Transverse colon (tissue), 4 donors: ENCODE measurements around the gene WNT6. TPM values are rescaled to one million over a fixed set of nuclear protein-coding genes. Genes with fewer than 3 reads are reported as not detected.

Experiments used
- DNase-seq: peaks from one replicate; pipeline ENCODE4 v3.0.0-alpha.2; 2019
- H3K27ac ChIP-seq, 4 donors: fragments of 200-600 bp; sonication (generic); 2 replicates each; pipeline ENCODE4 v1.5.1; 2016 to 2018; ENCODE audit warnings: inconsistent platforms in 4 of 4
- H3K27me3 ChIP-seq: fragments of 200-600 bp; sonication (generic); 2 replicates; pipeline ENCODE4 v1.5.1; 2017; ENCODE audit warnings: inconsistent platforms
- H3K36me3 ChIP-seq, 4 donors: fragments of 200-600 bp; sonication (generic); 2 replicates each; pipeline ENCODE4 v1.5.1; 2017 to 2019; ENCODE audit warnings: inconsistent platforms in 4 of 4
- H3K4me1 ChIP-seq, 4 donors: fragments of 200-600 bp; sonication (generic); 2 replicates each; pipeline ENCODE4 v1.5.1; 2017 to 2020; ENCODE audit warnings: inconsistent platforms in 4 of 4
- H3K4me3 ChIP-seq, 4 donors: fragments of 200-600 bp; sonication (generic); 1 replicate in 1 of 4; 2 replicates in 3 of 4; pipeline versions ENCODE4 v1.5.1 to v1.6.1; 2017 to 2019; ENCODE audit warnings: inconsistent platforms in 4 of 4
- H3K9me3 ChIP-seq, 2 donors: fragments of 200-600 bp; sonication (generic); 2 replicates each; pipeline ENCODE4 v1.5.1; 2017 to 2019; ENCODE audit warnings: inconsistent platforms in 2 of 2
- CTCF ChIP-seq, 5 experiments: fragments of 200-600 bp in 3 of 5; fragments of 450-650 bp in 2 of 5; sonication (generic) in 3 of 5; IDR thresholded peaks; 1 replicate in 2 of 5; 2 replicates in 3 of 5; pipeline ENCODE4 v1.5.1; 2016 to 2017; ENCODE audit warnings: antibody characterized with exemption in 5 of 5, inconsistent platforms in 3 of 5, mild to moderate bottlenecking in 2 of 5, moderate library complexity in 1 of 5
- EP300 ChIP-seq: sonication (generic); formaldehyde crosslinking; IDR thresholded peaks from one replicate; pipeline ENCODE4 v1.6.1; 2017; ENCODE audit warnings: antibody characterized with exemption, low read depth
- POLR2A ChIP-seq: fragments of 450-650 bp; IDR thresholded peaks from one replicate; pipeline ENCODE4 v1.6.1; 2016; ENCODE audit warnings: antibody characterized with exemption, mild to moderate bottlenecking, moderate library complexity
- POLR2AphosphoS5 ChIP-seq, 3 donors: sonication (generic); formaldehyde crosslinking; IDR thresholded peaks; one replicate each; pipeline ENCODE4 v1.6.1; 2016; ENCODE audit warnings: antibody characterized with exemption in 3 of 3
- WGBS, 2 donors: methylation state at CpG; one replicate each; pipeline ENCODE4 v1.1.5; 2018; ENCODE audit warnings: low coverage in 1 of 2; 5-methylcytosine and 5-hydroxymethylcytosine counted together
- in situ Hi-C, 4 donors: fragments of 200-750 bp; cut with MboI; loops; one replicate each; pipeline versions ENCODE4 v1.15.0 to v1.15.1; 2017; ENCODE audit warnings: low sequenced_read_pairs in 3 of 4, low pct_ligation_motif_present in 1 of 4, low pct_unique_long_range_greater_than_20kb in 1 of 4
- intact Hi-C: fragments of 100-400 bp; cut with DNase I; formaldehyde crosslinking; loops from one replicate; pipeline ENCODE4 v1.15.1; 2023; ENCODE audit warnings: low total_unique reads
- total RNA-seq, 4 donors: library from RNA; depleted of rRNA; stranded (reverse); fragments of >200 nt; gene quantifications; one replicate each; pipeline ENCODE4 v1.1.0, GENCODE V29; 2016

WNT6 gene
- total RNA-seq, 4 donors from 2014 or later: 0.82 to 164 (median 1.7) TPM; not detected in 1

GRCh38 chr2:218882866-218883366 lies 23.3 kb downstream of the WNT6 start:
- H3K36me3 ChIP-seq: no peaks in the 10 kb centered on the region
- intact Hi-C loops (no loop called here), in situ Hi-C loops (no loop called here)
- DNase-seq: no peak
- peaks cover 72% of the 10 kb centered on the region for H3K27me3 ChIP-seq
- peak overlapping the region in 2 of 4 donors; percentile 50 to 73 for H3K27ac ChIP-seq
- no peak for TF ChIP-seq POLR2A
- TF ChIP-seq EP300: no peak
- no peak for TF ChIP-seq POLR2AphosphoS5 (IDR thresholded peaks at IDR 0.05)
- TF ChIP-seq CTCF (IDR thresholded peaks at IDR 0.05): no peak
- H3K9me3 ChIP-seq: no peaks in the 10 kb centered on the region
- H3K4me1 ChIP-seq: peaks cover 5 to 31% (median 24%) of the 10 kb centered on the region in 4 donors
- H3K4me3 ChIP-seq: peak overlapping the region in 1 of 4 donors; percentile 49
- WGBS, 2 donors: 60% methylated on average over 4 of the region's 4 CpGs; no CpG with 5 or more reads in 1 of the 2 donors

GRCh38 chr2:218883491-218884490 lies 24.2 kb downstream of the WNT6 start:
- no peaks in the 10 kb centered on the region for H3K36me3 ChIP-seq
- intact Hi-C loops (no loop called here), in situ Hi-C loops (no loop called here)
- TF ChIP-seq POLR2AphosphoS5 (IDR thresholded peaks at IDR 0.05) (no peak), EP300 (no peak), POLR2A (no peak), CTCF (IDR thresholded peaks at IDR 0.05) (no peak)
- H3K27ac ChIP-seq: peak overlapping the region in 3 of 4 donors; percentile 35 to 73 (median 50)
- 11% methylated on average over 68 of the region's 89 CpGs; no CpG with 5 or more reads in 1 of the 2 donors for WGBS, 2 donors
- H3K4me3 ChIP-seq: peak overlapping the region; percentile 26 to 49 (median 33)
- no peaks in the 10 kb centered on the region for H3K9me3 ChIP-seq
- peaks cover 63% of the 10 kb centered on the region for H3K27me3 ChIP-seq
- DNase-seq: peak; percentile 44
- H3K4me1 ChIP-seq: peaks cover 5 to 31% (median 24%) of the 10 kb centered on the region in 4 donors

DNA sequence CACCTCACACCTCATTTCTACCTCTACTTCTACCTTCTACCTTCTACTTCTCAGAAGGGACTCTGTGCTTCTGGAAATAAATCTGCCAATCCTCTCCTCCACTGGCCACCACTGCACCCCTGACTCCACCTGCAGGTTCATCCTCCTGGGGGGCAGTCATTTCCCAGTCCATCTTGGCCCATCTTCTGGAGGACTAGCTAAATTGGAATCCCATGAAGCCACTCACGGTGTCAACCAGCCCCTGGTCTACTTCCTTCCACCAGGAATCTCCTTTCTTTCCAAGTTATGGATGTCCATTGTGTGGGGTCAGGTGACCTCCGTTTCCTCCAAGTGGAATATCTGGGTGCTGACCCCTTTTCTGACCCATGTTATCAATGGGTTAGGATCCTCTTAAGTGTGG lies 24.9 kb downstream of the WNT6 start:
- H3K27me3 ChIP-seq: peaks cover 56% of the 10 kb centered on the region
- H3K4me1 ChIP-seq: peaks cover 5 to 27% (median 23%) of the 10 kb centered on the region in 4 donors
- WGBS, 2 donors: 85 to 87% methylated on average over 2 of the region's 2 CpGs
- no peaks in the 10 kb centered on the region for H3K36me3 ChIP-seq
- TF ChIP-seq POLR2A (no peak), CTCF (IDR thresholded peaks at IDR 0.05) (no peak), POLR2AphosphoS5 (IDR thresholded peaks at IDR 0.05) (no peak), EP300 (no peak)
- peak overlapping the region in 1 of 4 donors; percentile 73 for H3K27ac ChIP-seq
- no peak for DNase-seq
- no peaks in the 10 kb centered on the region for H3K9me3 ChIP-seq
- intact Hi-C loops (no loop called here), in situ Hi-C loops (no loop called here)
- H3K4me3 ChIP-seq: no peak overlapping the region
